HCT116 (cell line): ENCODE data around the gene ZNF143.

Experiments used
- CEBPB ChIP-seq: IDR thresholded peaks from 2 replicates; pipeline ENCODE4 v1.6.1; 2012; ENCODE audit warnings: low read depth
- CTCF ChIP-seq, 3 experiments: fragments of 200-600 bp in 1 of 3; sonication (generic) in 1 of 3; IDR thresholded peaks in 2 of 3; conservative IDR thresholded peaks in 1 of 3; 2 replicates each; pipeline ENCODE4 v1.5.1; 2012 to 2017; ENCODE audit warnings: low read depth in 2 of 3, low read length in 2 of 3, antibody characterized with exemption in 1 of 3, borderline replicate concordance in 1 of 3, control low read depth in 1 of 3, mild to moderate bottlenecking in 1 of 3, mixed read lengths in 1 of 3, mixed run types in 1 of 3, moderate library complexity in 1 of 3; ENCODE audit not compliant: insufficient read depth in 1 of 3
- JUND ChIP-seq: IDR thresholded peaks from 2 replicates; pipeline ENCODE4 v1.6.1; 2012
- POLR2A ChIP-seq: IDR thresholded peaks from 2 replicates; pipeline ENCODE4 v1.7.0; 2011; ENCODE audit warnings: borderline replicate concordance; ENCODE audit not compliant: insufficient read depth, insufficient read length; ENCODE audit errors: extremely low read depth
- POLR2AphosphoS5 ChIP-seq: IDR thresholded peaks from 2 replicates; pipeline ENCODE4 v1.6.1; 2011; ENCODE audit warnings: mild to moderate bottlenecking, low read depth, low read length, moderate library complexity
- REST ChIP-seq: IDR thresholded peaks from 2 replicates; pipeline ENCODE4 v1.6.1; 2012; ENCODE audit warnings: low read depth
- YY1 ChIP-seq: IDR thresholded peaks from 2 replicates; pipeline ENCODE4 v1.6.1; 2011; ENCODE audit warnings: low read length, low read depth, moderate library complexity, mild to moderate bottlenecking; ENCODE audit not compliant: insufficient replicate concordance; ENCODE audit errors: extremely low read depth
- ZBTB33 ChIP-seq: IDR thresholded peaks from 2 replicates; pipeline ENCODE4 v1.6.1; 2011; ENCODE audit warnings: mild to moderate bottlenecking, low read length, moderate library complexity; ENCODE audit not compliant: insufficient replicate concordance; ENCODE audit errors: extremely low read depth

GRCh38 chr11:9528573-9529333 lies 67.9 kb downstream of the ZNF143 start:
- TF ChIP-seq JUND (no peak), CTCF (IDR thresholded peaks at IDR 0.05 in 2 of 3, conservative IDR thresholded peaks at IDR 0.05 in 1 of 3; ENCODE audit: borderline replicate concordance in 1 of 3, insufficient read depth in 1 of 3, low read depth in 2 of 3, low read length in 2 of 3) (no peak), POLR2A (no peak), ZBTB33 (no peak), POLR2AphosphoS5 (no peak), YY1 (no peak), REST (no peak), CEBPB (no peak)
